B cell (primary cell): ENCODE results near the gene IFIT2.

Experiments used
- CTCF ChIP-seq: fragments of 200-600 bp; IDR thresholded peaks from one replicate; pipeline ENCODE4 v1.8.0; 2022; ENCODE audit warnings: antibody characterized with exemption, mild to moderate bottlenecking
- EZH2 ChIP-seq: IDR thresholded peaks from 2 replicates; pipeline ENCODE4 v1.6.1; 2012; ENCODE audit warnings: borderline replicate concordance, low read depth, mild to moderate bottlenecking, moderate library complexity, low read length; ENCODE audit not compliant: insufficient read depth, poor library complexity, severe bottlenecking

GRCh38 chr10:89357096-89357495 is 55.2 kb downstream of the IFIT2 start:
- no peak for TF ChIP-seq CTCF
- no peak for TF ChIP-seq EZH2
